KMS-11 (cell line): ENCODE results near the gene FUT6.
"Not testable (repeated sequence)": the region's sequence is repeated elsewhere in the genome, so short reads cannot be mapped to it uniquely, and the experiment has no call there.

Source experiments
- H2AFZ ChIP-seq: fragments of 200-600 bp; sonication (generic); 2 replicates; pipeline ENCODE4 v1.6.1; 2016; ENCODE audit warnings: antibody characterized with exemption, mixed run types, low read depth
- H3K27ac ChIP-seq: fragments of 200-600 bp; sonication (generic); 2 replicates; pipeline ENCODE4 v1.6.1; 2016; ENCODE audit warnings: mild to moderate bottlenecking, mixed run types
- H3K27me3 ChIP-seq: fragments of 200-600 bp; sonication (generic); 2 replicates; pipeline ENCODE4 v1.6.1; 2017; ENCODE audit warnings: mild to moderate bottlenecking, low read depth, mixed run types, moderate library complexity; ENCODE audit not compliant: insufficient read depth
- H3K36me3 ChIP-seq: fragments of 200-600 bp; sonication (generic); 2 replicates; pipeline ENCODE4 v1.6.1; 2017; ENCODE audit warnings: mild to moderate bottlenecking, mixed run types; ENCODE audit not compliant: insufficient read depth
- H3K4me1 ChIP-seq: fragments of 200-600 bp; sonication (generic); 2 replicates; pipeline ENCODE4 v1.6.1; 2016; ENCODE audit warnings: mild to moderate bottlenecking, low read depth, mixed run types; ENCODE audit not compliant: poor library complexity, severe bottlenecking
- H3K4me2 ChIP-seq: fragments of 200-600 bp; sonication (generic); 2 replicates; pipeline ENCODE4 v1.7.0; 2016; ENCODE audit warnings: mild to moderate bottlenecking, mixed run types
- H3K4me3 ChIP-seq: fragments of 200-600 bp; sonication (generic); IDR thresholded peaks from 2 replicates; pipeline ENCODE4 v1.6.1; 2017; ENCODE audit warnings: low read depth, low read length, mixed read lengths; ENCODE audit not compliant: insufficient read depth
- H3K79me2 ChIP-seq: fragments of 200-600 bp; sonication (generic); 2 replicates; pipeline ENCODE4 v1.6.1; 2016; ENCODE audit warnings: low read depth, mixed run types; ENCODE audit not compliant: insufficient read depth
- H3K9ac ChIP-seq: fragments of 200-600 bp; sonication (generic); 2 replicates; pipeline ENCODE4 v1.6.1; 2016; ENCODE audit warnings: mild to moderate bottlenecking, mixed run types
- H4K20me1 ChIP-seq: fragments of 200-600 bp; sonication (generic); 2 replicates; pipeline ENCODE4 v1.6.1; 2016; ENCODE audit warnings: mild to moderate bottlenecking, mixed run types; ENCODE audit not compliant: insufficient read depth
- TF ChIP-seq, protein P1 (sequence below): fragments of 200-600 bp; sonication (generic); conservative IDR thresholded peaks from 2 replicates; pipeline ENCODE4 v1.6.1; 2017; ENCODE audit warnings: low read depth, mild to moderate bottlenecking, antibody characterized with exemption, low read length, moderate library complexity, mixed read lengths

FUT6 gene

DNA sequence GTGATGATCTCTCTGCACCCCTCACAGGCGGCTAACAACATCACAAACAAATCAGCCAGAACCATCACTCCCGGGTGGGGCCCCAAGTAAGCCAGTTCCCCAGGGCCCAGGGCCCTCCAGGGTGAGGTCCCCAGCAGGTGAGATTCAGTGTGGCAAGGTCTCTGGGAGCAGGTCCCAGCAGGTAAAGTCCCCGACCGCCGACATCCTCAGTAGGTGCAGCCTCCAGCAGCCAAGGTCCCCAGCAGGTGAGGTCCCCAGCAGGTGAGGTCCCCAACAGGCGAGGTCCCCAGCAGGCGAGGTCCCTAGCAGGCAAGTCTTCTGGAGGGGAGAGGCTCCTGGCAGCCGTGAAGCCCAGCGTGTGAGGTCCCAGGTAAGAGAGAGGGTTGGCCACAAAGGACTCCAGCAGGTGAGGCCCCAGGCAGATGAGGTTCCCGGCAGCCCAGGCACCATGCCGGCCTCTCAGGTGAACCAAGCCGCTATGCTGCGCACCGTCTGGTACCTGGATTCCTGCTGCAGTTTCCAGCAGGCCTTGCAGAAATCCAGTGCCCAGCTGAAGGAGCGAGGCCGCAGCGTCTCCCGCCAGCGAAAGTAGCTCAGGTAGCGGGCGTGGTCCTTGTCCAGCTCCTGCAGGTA, 3.9 kb upstream of the FUT6 start:
- no peaks in the 10 kb centered on the region for H3K4me1 ChIP-seq
- no peak overlapping the region for H3K27ac ChIP-seq
- TF ChIP-seq, protein P1, sequence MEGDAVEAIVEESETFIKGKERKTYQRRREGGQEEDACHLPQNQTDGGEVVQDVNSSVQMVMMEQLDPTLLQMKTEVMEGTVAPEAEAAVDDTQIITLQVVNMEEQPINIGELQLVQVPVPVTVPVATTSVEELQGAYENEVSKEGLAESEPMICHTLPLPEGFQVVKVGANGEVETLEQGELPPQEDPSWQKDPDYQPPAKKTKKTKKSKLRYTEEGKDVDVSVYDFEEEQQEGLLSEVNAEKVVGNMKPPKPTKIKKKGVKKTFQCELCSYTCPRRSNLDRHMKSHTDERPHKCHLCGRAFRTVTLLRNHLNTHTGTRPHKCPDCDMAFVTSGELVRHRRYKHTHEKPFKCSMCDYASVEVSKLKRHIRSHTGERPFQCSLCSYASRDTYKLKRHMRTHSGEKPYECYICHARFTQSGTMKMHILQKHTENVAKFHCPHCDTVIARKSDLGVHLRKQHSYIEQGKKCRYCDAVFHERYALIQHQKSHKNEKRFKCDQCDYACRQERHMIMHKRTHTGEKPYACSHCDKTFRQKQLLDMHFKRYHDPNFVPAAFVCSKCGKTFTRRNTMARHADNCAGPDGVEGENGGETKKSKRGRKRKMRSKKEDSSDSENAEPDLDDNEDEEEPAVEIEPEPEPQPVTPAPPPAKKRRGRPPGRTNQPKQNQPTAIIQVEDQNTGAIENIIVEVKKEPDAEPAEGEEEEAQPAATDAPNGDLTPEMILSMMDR, result no peak
- peaks cover 30% of the 10 kb centered on the region for H3K27me3 ChIP-seq
- no peak overlapping the region for H3K9ac ChIP-seq
- no peaks in the 10 kb centered on the region for H4K20me1 ChIP-seq
- H3K79me2 ChIP-seq, result no peaks in the 10 kb centered on the region
- no peak overlapping the region for H3K4me3 ChIP-seq
- no peak overlapping the region for H2AFZ ChIP-seq
- H3K4me2 ChIP-seq, result no peak overlapping the region
- H3K36me3 ChIP-seq, result no peaks in the 10 kb centered on the region

DNA sequence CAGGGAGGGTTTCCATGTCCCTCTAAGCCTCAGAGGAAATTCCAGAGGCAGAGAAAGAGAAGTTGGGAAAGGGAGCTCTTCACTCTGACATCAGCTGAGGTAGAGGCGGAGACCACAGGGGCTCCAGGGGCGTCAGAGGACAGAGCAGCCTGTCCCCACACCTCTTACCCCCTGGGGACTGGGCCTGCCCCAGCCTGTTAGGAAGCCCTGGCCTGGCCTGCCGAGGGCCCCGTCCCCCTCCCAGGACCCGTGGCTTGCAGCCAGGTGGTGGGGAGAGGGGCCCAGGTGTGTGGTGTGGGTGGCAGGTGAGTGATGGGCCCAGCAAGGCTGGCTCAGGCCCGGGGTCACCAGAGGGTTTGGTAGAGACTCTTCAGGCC, 2.2 kb upstream of the FUT6 start:
- H3K27me3 ChIP-seq, result peaks cover 30% of the 10 kb centered on the region
- not testable (repeated sequence) for H3K4me2 ChIP-seq, H3K27ac ChIP-seq, H3K4me1 ChIP-seq, H4K20me1 ChIP-seq, H3K79me2 ChIP-seq, H3K4me3 ChIP-seq, H3K36me3 ChIP-seq, H3K9ac ChIP-seq, H2AFZ ChIP-seq

DNA sequence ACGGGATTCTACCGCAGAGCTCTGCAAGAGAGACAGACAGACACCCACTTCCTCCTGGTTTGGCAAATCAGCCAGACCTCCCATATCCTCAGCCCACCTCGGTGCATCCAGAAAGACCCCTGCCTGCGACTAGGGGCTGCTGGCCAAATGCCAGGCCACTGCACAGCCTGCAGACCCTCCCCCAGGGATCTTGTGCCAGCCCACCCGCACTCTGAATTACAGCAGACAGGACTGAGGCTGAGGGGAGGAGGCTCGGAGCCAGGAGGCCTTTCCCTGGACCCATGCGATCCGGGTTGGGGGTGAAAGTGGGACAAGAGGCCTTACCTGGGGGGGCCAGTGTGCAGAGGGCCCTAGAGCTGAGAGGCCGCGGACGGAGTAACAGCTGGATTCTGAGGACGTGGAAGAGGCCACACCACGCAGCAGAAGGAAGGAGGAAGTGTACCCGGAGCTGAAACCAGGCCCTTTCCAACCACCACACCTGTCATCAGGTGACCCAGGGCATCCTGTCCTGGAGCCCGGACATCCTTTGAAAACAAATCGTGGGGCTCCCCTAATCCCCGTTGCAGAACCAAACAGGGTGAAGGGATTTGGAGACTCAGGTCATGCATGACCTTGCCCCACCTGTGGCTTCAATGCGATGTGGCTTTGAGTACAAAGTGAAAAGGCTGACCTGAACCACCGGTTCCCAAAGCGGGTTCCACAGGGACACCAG, 993 bp downstream of the FUT6 start:
- Histone ChIP-seq H2AFZ (no peak overlapping the region), H3K4me3 (no peak overlapping the region), H3K4me1 (no peaks in the 10 kb centered on the region), H3K79me2 (no peaks in the 10 kb centered on the region), H3K27me3 (peaks cover 29% of the 10 kb centered on the region; the same call in 1 of the 2 replicates), H3K4me2 (no peak overlapping the region), H4K20me1 (no peaks in the 10 kb centered on the region), H3K9ac (no peak overlapping the region), H3K27ac (no peak overlapping the region), H3K36me3 (no peaks in the 10 kb centered on the region)
- TF ChIP-seq, protein P1, result no peak

DNA sequence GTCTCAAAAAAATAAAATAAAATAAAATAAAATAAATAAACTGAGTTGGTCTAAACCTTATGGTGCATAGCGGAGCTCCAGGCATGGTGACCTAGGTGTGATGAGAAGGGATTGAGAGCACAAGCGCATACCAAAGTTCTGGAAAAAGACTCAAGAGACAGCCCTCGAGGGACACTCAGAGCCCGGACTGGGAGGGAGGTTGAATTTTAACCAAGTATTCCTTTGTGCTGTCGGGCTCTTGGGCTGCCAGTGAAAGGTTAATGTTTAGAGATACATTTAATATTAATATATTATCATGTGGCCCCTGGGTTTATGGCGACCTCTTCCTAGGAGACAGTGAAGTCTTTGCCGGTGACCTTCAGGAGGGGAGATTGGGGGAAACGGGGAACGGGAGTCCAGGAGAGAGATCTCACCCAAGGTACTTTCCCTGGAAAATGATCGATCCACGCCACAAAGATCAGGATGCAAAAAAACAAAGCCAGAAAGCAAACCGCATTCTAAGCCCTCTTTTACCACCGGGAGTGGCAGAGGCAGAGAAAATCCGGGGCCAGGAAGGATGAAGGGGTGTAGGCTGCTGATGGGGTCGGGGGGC, 1.6 kb downstream of the FUT6 start:
- H3K4me3 ChIP-seq, result no peak overlapping the region
- H2AFZ ChIP-seq, result no peak overlapping the region
- TF ChIP-seq, protein P1, result no peak
- no peak overlapping the region for H3K27ac ChIP-seq
- no peaks in the 10 kb centered on the region for H3K4me1 ChIP-seq
- no peak overlapping the region for H3K9ac ChIP-seq
- no peaks in the 10 kb centered on the region for H3K36me3 ChIP-seq
- no peak overlapping the region for H3K4me2 ChIP-seq
- no peaks in the 10 kb centered on the region for H4K20me1 ChIP-seq
- peaks cover 29% of the 10 kb centered on the region; the same call in 1 of the 2 replicates for H3K27me3 ChIP-seq
- no peaks in the 10 kb centered on the region for H3K79me2 ChIP-seq
